ENCODE results near the gene ALK.

Gene ALK

GRCh38 chr2:29787473-29788465, 133.6 kb downstream of the ALK start:
- DNase-seq: no peak

GRCh38 chr2:29786361-29786760, 135.0 kb downstream of the ALK start:
- DNase-seq: no peak

- DNase-seq: no peak
Measured at GRCh38 chr2:29783666-29784065, 137.7 kb downstream of the ALK start.

DNA sequence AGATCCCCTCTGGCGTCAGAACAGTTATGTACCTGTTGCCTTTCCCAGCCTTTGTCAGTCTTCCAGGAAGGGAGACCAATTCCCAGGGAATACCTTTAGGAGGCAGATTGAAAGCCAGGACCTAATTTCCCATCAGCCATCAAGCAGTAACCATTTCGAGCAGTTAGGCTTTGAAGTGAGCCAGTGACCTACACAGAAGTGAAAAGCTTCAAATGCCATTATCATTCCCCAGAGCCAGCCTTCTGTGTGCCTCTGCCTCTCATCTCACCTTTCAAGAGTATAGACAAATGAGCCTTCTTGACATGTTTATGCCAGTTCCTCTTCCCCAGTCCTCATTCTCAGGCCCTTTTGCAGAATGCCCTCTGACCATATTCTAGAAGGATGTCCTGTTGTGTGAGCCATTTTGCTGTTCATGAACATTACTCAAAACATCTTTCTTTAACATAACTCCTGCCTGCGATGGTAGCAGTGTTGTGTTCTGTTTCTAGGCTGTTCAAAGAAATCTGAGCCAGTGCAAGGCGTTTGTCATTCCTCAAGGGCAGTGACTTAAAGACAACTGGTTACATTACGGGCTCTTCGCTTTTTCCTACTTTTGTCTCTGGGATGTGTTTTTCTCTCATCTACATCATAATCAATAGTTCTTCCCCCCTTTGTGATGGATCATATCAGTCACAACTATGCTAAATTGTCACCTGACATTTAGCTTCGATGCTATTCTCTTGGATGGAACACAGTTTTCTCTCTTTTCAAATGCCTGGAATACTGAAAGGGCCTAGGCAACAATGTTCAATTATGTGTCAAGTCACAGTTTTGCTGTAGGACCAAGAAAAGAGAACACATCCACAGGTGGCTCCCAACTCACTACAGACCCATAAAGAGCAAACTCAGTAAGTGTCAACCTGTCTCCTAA, 138.6 kb downstream of the ALK start:
- DNase-seq: no peak

DNA sequence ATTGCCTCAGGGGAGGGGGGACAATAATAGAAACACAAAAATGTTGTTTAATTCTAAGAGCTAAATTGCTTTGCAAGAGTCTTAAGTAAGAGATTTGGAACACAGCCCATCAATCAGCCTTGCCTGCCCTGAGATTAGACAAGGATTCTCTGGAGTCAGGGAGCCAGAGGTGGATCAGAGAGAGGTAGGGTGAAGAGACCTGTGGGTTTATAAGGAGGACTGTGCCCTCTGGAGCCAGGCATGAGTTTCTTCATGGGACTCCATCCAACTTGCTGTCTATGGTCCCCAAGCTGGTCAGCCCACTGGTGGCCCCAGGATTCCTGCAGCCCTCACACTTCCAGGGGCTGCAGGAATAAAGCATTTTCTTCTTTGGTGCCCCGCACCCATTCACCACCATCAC, 139.3 kb downstream of the ALK start:
- DNase-seq: no peak

DNA sequence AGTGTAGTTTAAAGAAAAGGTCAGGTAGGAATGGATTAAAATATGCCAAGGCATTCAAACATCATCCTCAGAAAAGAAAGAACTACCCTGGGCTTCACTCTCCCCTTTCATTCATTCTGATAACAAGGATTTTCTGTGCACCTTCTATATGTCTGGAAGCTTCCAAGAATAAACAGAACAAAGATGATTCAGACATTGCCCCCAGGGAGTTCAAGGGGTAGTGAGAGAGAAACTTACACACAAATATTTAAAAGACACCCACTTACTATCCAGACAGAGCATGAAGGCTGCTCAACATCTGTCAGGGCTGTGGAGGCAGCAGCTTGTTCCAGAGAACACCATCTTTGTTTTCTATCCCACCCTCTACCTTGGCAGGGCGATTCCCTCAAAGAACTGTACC, 140.5 kb downstream of the ALK start:
- no peak for DNase-seq

DNA sequence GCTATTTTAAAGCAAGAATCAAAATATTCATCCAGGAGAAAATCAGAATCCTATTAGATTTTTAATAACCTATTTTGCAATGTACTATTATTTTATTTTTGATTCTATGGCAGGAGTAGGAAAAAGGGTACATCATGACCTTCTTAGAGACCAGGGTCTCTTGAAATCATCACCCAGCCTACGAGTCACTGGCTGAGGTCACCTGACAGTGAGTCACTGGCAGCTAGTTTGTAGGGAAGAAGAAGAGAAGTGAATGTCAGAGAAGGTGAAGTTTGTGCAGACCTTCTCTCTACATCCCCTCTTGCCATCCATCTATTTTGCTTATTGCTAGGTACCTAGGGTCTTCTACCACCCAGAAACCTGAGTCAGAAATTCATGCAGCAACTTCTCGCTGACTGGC, 144.2 kb downstream of the ALK start:
- no peak for DNase-seq

GRCh38 chr2:29776406-29776805, 145.0 kb downstream of the ALK start:
- no peak for DNase-seq

- DNase-seq: no peak
Measured at GRCh38 chr2:29775937-29776336, 145.4 kb downstream of the ALK start.

- DNase-seq: no peak
Measured at GRCh38 chr2:29774624-29775023, 146.8 kb downstream of the ALK start.

- DNase-seq: no peak
Measured at GRCh38 chr2:29770846-29771245, 150.5 kb downstream of the ALK start.

DNA sequence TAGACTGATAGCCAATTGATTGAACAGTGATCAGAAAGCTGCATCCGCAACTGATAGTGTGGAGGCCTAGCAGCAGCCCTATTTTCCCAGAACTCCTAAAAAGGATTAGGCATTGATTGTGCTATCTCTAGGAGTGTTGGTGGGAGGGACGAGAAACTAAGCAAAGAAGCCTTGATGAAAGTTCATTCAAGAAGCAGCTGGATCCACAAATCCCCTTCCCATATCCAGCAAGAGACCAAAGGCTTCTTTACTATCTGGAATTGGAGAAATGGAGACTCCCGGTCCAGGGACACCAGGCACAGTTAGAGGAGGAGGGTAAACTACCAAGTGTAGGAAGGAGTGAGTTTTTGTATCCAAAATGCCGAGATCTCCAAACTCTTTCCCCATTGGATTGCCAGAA, 151.5 kb downstream of the ALK start:
- DNase-seq: no peak

- DNase-seq: no peak
Measured at GRCh38 chr2:29767606-29768335, 153.6 kb downstream of the ALK start.

GRCh38 chr2:29766191-29766590, 155.2 kb downstream of the ALK start:
- no peak for DNase-seq

DNA sequence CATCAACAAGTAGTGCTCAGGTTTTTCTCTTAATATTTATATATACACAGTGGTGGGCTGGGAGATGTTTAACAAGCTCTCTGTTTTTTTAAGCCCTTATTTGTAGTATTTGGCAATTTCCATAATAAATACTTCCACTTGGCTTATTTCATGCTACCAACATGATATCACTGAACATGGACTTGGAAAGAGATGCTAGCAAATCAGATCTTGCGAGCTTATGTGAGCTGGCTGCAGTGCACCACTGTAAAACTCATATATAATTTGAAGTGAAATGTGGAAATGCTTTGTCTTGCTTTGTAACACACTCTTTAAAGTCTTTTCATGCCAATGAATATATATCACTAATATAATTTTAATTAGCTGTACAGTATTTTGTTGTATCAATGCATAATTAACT, 155.7 kb downstream of the ALK start:
- no peak for DNase-seq

DNA sequence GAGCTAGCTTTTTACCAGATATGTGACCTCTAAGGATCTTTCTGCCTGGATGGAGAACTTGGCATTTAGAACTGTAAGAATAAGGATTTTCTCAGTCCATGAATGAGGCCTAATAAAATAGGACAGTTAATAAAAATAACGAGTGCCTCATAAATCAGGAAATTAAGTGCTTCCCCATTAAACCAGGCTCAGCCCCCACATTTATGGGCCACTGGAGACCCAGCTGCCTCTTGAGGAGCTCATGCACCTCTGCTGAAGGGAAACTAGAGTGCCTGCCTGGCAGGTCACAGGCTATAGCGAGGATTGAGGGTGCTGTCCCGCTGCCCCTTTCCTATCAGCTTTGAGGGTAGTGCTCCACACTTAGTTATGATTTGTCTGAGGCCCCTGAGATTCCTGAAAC, 158.0 kb downstream of the ALK start:
- DNase-seq: no peak

DNA sequence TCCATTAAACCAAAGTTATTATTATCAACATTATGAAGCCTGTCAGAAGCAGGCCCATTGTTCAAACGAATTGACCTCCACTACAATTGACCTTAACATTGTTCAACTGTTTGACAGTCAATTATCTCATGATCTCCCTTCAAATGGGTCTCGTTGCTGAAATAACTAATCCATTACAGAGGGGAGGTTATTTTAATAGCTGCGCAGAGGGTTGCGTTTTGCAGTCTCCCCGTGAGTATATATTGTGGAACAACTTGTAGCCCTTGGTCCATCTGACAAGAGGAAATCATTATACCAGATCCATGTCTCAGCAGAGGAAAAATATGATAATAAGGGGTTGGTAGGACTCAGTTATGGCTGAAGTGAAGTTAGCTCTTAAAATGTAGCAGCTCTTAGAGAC, 159.1 kb downstream of the ALK start:
- DNase-seq: no peak

- no peak for DNase-seq
Measured at GRCh38 chr2:29761278-29761677, 160.1 kb downstream of the ALK start.

DNA sequence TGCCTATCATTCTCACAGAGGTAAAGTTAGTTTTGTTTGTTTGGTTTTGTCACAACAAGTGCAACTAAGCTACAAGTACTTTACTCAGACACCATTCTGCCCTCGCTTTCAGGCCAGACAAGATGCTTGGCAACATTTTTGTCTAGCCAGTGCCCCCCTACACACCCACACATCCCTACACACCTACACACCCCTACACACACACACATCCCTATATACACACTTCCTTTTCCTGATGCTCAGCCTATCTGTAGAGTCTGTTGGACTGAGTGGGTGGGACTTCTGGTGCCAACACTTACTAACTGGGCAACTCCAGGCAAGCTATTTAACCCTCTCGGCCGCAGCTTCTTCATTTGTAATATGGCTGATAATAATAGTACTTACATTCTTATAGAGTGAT, 161.4 kb downstream of the ALK start:
- no peak for DNase-seq

GRCh38 chr2:29759360-29759759, 162.0 kb downstream of the ALK start:
- DNase-seq: no peak

GRCh38 chr2:29755829-29756228, 165.6 kb downstream of the ALK start:
- DNase-seq: no peak

- no peak for DNase-seq
Measured at GRCh38 chr2:29755233-29755632, 166.2 kb downstream of the ALK start.
